K562 (cell line): Measurements from ENCODE around the gene PLA2G4D. TPM values are rescaled to one million over a fixed set of nuclear protein-coding genes. Genes with fewer than 3 reads are reported as not detected.

Experiments
- BCL6 ChIP-seq: fragments of 250-450 bp; sonication (Bioruptor Pico); IDR thresholded peaks from 2 replicates; pipeline ENCODE4 v1.4.0; 2020
- POLR2A ChIP-seq: fragments of 450-650 bp; conservative IDR thresholded peaks from 2 replicates; pipeline ENCODE4 v1.6.1; 2016
- polyA plus RNA-seq, 8 experiments: library from polyadenylated mRNA; depleted of rRNA in 4 of 8; stranded (reverse) in 5 of 8; unstranded in 3 of 8; fragments of >200 nt; fragmentation: Nextera tagmentation in 2 of 8; fragmentation: Illumina TruSeq in 1 of 8; extraction: Ambion mirVana in 2 of 8; extraction: Trizol in 1 of 8; gene quantifications; 2 replicates each; pipeline versions ENCODE4 v1.2.1 to v1.2.3, GENCODE V29; 2011 to 2014; ENCODE audit warnings: inconsistent platforms in 1 of 8, missing spikeins in 1 of 8
- total RNA-seq, 7 experiments: library from RNA; depleted of rRNA in 6 of 7; stranded (reverse); fragments of >200 nt in 6 of 7; fragmentation: Illumina TruSeq in 2 of 7; extraction: Trizol in 2 of 7; gene quantifications; 2 replicates each; pipeline versions ENCODE4 v1.2.1 to v1.2.3, GENCODE V29; 2011 to 2021; ENCODE audit warnings: low replicate concordance in 1 of 7
- TF ChIP-seq, protein P1 (sequence below): fragments of 450-650 bp; IDR thresholded peaks from 2 replicates; pipeline ENCODE4 v1.6.1; 2016; ENCODE audit warnings: missing biosample characterization, missing genetic modification characterization
- TF ChIP-seq, protein P2 (sequence below), 3 experiments: IDR thresholded peaks in 2 of 3; conservative IDR thresholded peaks in 1 of 3; 2 replicates each; pipeline ENCODE4 v1.5.1; 2011 to 2012; ENCODE audit warnings: low read length in 3 of 3, mild to moderate bottlenecking in 3 of 3, control low read depth in 2 of 3, improper control_type of control experiment in 1 of 3, inconsistent platforms in 1 of 3, low read depth in 1 of 3, mixed read lengths in 1 of 3, moderate library complexity in 1 of 3; ENCODE audit not compliant: insufficient read depth in 2 of 3
- TF ChIP-seq, protein P3 (sequence below), 2 experiments: fragments of 450-650 bp; formaldehyde crosslinking in 1 of 2; IDR thresholded peaks; 2 replicates each; pipeline versions ENCODE4 v1.4.0 to v1.6.1; 2014 to 2020; ENCODE audit warnings: mild to moderate bottlenecking in 2 of 2, borderline replicate concordance in 1 of 2, low read depth in 1 of 2

Gene PLA2G4D
- total and polyA plus RNA-seq, 9 of the 15 experiments (the other 6 are each of a cell fraction or from before 2014, with no cell fraction given) = 0.04 TPM; not detected in 8

- TF ChIP-seq, protein P1, sequence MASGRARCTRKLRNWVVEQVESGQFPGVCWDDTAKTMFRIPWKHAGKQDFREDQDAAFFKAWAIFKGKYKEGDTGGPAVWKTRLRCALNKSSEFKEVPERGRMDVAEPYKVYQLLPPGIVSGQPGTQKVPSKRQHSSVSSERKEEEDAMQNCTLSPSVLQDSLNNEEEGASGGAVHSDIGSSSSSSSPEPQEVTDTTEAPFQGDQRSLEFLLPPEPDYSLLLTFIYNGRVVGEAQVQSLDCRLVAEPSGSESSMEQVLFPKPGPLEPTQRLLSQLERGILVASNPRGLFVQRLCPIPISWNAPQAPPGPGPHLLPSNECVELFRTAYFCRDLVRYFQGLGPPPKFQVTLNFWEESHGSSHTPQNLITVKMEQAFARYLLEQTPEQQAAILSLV (tag) = no peak
- TF ChIP-seq POLR2A = no peak
- TF ChIP-seq, protein P2, sequence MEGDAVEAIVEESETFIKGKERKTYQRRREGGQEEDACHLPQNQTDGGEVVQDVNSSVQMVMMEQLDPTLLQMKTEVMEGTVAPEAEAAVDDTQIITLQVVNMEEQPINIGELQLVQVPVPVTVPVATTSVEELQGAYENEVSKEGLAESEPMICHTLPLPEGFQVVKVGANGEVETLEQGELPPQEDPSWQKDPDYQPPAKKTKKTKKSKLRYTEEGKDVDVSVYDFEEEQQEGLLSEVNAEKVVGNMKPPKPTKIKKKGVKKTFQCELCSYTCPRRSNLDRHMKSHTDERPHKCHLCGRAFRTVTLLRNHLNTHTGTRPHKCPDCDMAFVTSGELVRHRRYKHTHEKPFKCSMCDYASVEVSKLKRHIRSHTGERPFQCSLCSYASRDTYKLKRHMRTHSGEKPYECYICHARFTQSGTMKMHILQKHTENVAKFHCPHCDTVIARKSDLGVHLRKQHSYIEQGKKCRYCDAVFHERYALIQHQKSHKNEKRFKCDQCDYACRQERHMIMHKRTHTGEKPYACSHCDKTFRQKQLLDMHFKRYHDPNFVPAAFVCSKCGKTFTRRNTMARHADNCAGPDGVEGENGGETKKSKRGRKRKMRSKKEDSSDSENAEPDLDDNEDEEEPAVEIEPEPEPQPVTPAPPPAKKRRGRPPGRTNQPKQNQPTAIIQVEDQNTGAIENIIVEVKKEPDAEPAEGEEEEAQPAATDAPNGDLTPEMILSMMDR (IDR thresholded peaks at IDR 0.05 in 2 of 3, conservative IDR thresholded peaks at IDR 0.05 in 1 of 3; ENCODE audit: insufficient read depth in 2 of 3, low read depth in 1 of 3, low read length in 3 of 3) = peak; percentile 52 to 71 (median 61); a peak in 5 of 6 replicates
- no peak for TF ChIP-seq BCL6 (CRISPR knock-in tag)
- TF ChIP-seq, protein P3, sequence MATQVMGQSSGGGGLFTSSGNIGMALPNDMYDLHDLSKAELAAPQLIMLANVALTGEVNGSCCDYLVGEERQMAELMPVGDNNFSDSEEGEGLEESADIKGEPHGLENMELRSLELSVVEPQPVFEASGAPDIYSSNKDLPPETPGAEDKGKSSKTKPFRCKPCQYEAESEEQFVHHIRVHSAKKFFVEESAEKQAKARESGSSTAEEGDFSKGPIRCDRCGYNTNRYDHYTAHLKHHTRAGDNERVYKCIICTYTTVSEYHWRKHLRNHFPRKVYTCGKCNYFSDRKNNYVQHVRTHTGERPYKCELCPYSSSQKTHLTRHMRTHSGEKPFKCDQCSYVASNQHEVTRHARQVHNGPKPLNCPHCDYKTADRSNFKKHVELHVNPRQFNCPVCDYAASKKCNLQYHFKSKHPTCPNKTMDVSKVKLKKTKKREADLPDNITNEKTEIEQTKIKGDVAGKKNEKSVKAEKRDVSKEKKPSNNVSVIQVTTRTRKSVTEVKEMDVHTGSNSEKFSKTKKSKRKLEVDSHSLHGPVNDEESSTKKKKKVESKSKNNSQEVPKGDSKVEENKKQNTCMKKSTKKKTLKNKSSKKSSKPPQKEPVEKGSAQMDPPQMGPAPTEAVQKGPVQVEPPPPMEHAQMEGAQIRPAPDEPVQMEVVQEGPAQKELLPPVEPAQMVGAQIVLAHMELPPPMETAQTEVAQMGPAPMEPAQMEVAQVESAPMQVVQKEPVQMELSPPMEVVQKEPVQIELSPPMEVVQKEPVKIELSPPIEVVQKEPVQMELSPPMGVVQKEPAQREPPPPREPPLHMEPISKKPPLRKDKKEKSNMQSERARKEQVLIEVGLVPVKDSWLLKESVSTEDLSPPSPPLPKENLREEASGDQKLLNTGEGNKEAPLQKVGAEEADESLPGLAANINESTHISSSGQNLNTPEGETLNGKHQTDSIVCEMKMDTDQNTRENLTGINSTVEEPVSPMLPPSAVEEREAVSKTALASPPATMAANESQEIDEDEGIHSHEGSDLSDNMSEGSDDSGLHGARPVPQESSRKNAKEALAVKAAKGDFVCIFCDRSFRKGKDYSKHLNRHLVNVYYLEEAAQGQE (IDR thresholded peaks at IDR 0.05; ENCODE audit: borderline replicate concordance) = peak; percentile 46; the same call in 1 of the 2 replicates
- TF ChIP-seq, protein P3 (CRISPR knock-in tag; IDR thresholded peaks at IDR 0.05; ENCODE audit: low read depth) = no peak
Measured at GRCh38 chr15:42137461-42138261, 43.3 kb upstream of the PLA2G4D start (continued).
